Measurements from ENCODE around the gene BCAS1.

Gene BCAS1

GRCh38 chr20:54114109-54114508 lies 43.7 kb upstream of the BCAS1 start:
- no peak for TF ChIP-seq ZFP3 (CRISPR knock-in tag; IDR thresholded peaks at IDR 0.05)
- no peak for TF ChIP-seq CSRNP3 (CRISPR knock-in tag; IDR thresholded peaks at IDR 0.05)
- TF ChIP-seq ZFP30 (CRISPR knock-in tag; IDR thresholded peaks at IDR 0.05): no peak
- TF ChIP-seq ISL1 (CRISPR knock-in tag; IDR thresholded peaks at IDR 0.05): no peak
- TF ChIP-seq ZNF70 (CRISPR knock-in tag; IDR thresholded peaks at IDR 0.05): no peak
- TF ChIP-seq, protein P1, sequence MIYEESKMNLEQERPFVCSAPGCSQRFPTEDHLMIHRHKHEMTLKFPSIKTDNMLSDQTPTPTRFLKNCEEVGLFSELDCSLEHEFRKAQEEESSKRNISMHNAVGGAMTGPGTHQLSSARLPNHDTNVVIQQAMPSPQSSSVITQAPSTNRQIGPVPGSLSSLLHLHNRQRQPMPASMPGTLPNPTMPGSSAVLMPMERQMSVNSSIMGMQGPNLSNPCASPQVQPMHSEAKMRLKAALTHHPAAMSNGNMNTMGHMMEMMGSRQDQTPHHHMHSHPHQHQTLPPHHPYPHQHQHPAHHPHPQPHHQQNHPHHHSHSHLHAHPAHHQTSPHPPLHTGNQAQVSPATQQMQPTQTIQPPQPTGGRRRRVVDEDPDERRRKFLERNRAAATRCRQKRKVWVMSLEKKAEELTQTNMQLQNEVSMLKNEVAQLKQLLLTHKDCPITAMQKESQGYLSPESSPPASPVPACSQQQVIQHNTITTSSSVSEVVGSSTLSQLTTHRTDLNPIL (CRISPR knock-in tag; IDR thresholded peaks at IDR 0.05; ENCODE audit: low read depth): no peak
- no peak for ATAC-seq

DNA sequence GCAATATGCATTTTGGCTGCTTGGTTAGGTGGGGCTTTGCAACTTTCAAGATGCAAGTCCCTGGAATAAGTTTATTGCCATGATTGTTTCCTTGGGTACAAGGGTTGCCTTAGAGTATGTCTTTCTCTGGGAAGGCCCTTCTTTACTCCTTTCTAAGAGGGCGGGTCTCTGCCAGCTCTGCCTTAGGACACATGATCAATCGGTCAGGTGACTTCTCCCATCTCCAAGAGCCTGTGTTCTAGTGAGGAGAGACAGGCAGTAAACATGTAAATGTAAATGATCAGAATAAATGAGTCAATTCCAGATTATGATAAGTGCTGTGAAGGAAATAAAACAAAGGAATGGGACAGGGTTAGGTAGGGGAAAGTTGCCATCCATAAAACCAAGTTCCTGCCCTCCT lies 43.2 kb upstream of the BCAS1 start:
- no peak for TF ChIP-seq RARB (CRISPR knock-in tag; IDR thresholded peaks at IDR 0.05)
- no peak for TF ChIP-seq ZC3H10 (CRISPR knock-in tag; IDR thresholded peaks at IDR 0.05)
- no peak for TF ChIP-seq TSHZ2 (CRISPR knock-in tag; IDR thresholded peaks at IDR 0.05)
- TF ChIP-seq BACH2 (CRISPR knock-in tag; IDR thresholded peaks at IDR 0.05; ENCODE audit: borderline replicate concordance): no peak
- no peak for TF ChIP-seq ZFP30 (CRISPR knock-in tag; IDR thresholded peaks at IDR 0.05)
- TF ChIP-seq, protein P1 (CRISPR knock-in tag; IDR thresholded peaks at IDR 0.05; ENCODE audit: low read depth): no peak
- no peak for TF ChIP-seq ISL1 (CRISPR knock-in tag; IDR thresholded peaks at IDR 0.05)
- no peak for TF ChIP-seq GLIS3 (CRISPR knock-in tag; IDR thresholded peaks at IDR 0.05)
- TF ChIP-seq ZNF565 (CRISPR knock-in tag; conservative IDR thresholded peaks at IDR 0.05; ENCODE audit: low read depth): no peak
- no peak for TF ChIP-seq PPARA (CRISPR knock-in tag; IDR thresholded peaks at IDR 0.05; ENCODE audit: borderline replicate concordance)
- no peak for TF ChIP-seq ZNF70 (CRISPR knock-in tag; IDR thresholded peaks at IDR 0.05)
- TF ChIP-seq TOX (CRISPR knock-in tag; IDR thresholded peaks at IDR 0.05; ENCODE audit: borderline replicate concordance): no peak
- TF ChIP-seq CSDC2 (CRISPR knock-in tag; IDR thresholded peaks at IDR 0.05): no peak
- no peak for ATAC-seq

DNA sequence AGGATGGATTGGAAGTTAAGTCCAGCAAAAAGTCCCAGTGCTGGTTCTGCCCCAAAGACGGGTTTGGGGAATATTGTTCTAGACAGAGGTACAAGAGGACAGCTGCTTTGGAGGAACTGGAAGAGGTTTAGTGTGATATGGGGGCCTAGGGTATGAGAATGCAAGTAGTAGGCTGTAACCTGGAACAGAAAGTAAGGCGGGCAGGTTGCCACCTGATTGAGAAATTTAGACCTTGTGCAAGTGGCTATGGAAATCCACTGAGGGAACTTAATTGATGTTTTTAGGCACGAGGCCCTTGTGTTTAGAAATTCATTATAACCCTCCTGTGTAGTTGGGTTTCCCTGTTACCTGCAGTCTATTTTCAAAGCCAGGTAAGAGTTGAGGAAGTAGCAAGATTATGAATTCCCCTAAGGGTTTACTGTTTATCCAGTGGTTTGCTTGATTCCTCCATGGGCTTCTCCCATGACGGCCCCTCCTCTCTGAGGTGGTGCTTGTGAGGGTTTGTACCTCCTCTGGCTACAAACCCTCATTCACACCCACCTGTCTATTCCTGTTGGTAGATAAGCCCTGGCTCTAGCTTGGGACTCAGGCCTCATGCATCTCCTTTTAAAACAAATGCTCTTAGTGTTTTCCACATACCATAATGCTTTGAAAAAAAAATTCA lies 42.0 kb upstream of the BCAS1 start:
- TF ChIP-seq POU6F1 (CRISPR knock-in tag; IDR thresholded peaks at IDR 0.05; ENCODE audit: borderline replicate concordance, low read depth) (no peak), SNAI2 (CRISPR knock-in tag; IDR thresholded peaks at IDR 0.05) (no peak), PPARA (CRISPR knock-in tag; IDR thresholded peaks at IDR 0.05; ENCODE audit: borderline replicate concordance) (no peak)
- no peak for ATAC-seq

- no peak for ATAC-seq
- TF ChIP-seq TCF4 (CRISPR knock-in tag; IDR thresholded peaks at IDR 0.05; ENCODE audit: borderline replicate concordance) (no peak), GLIS3 (CRISPR knock-in tag; IDR thresholded peaks at IDR 0.05) (no peak), ZFP3 (CRISPR knock-in tag; IDR thresholded peaks at IDR 0.05) (no peak), TOX (CRISPR knock-in tag; IDR thresholded peaks at IDR 0.05; ENCODE audit: borderline replicate concordance) (no peak), ZNF565 (CRISPR knock-in tag; conservative IDR thresholded peaks at IDR 0.05; ENCODE audit: low read depth) (no peak), PATZ1 (CRISPR knock-in tag; IDR thresholded peaks at IDR 0.05; ENCODE audit: borderline replicate concordance) (no peak), CSRNP3 (CRISPR knock-in tag; IDR thresholded peaks at IDR 0.05) (no peak), ZC3H10 (CRISPR knock-in tag; IDR thresholded peaks at IDR 0.05) (no peak), ZNF70 (CRISPR knock-in tag; IDR thresholded peaks at IDR 0.05) (no peak), OSR1 (CRISPR knock-in tag; IDR thresholded peaks at IDR 0.05) (no peak)
Observed at GRCh38 chr20:54111460-54111859, 41.1 kb upstream of the BCAS1 start.
